Measurements from ENCODE around the gene MYO6.

The MYO6 gene

GRCh38 chr6:75931011-75931680 is 182.1 kb downstream of the MYO6 start:
- 84 to 87% methylated on average over 9 to 11 of the region's 11 CpGs for WGBS, 2 experiments (ENCODE audit: insufficient coverage in 2 of 2)
- Histone ChIP-seq H3K4me1 (ENCODE audit: control insufficient read depth, insufficient read depth, low read length, poor library complexity, severe bottlenecking) (peaks cover 4% of the 10 kb centered on the region), H3K9me3 (ENCODE audit: control insufficient read depth, low read length) (no peaks in the 10 kb centered on the region), H3K36me3 (ENCODE audit: control insufficient read depth, insufficient read depth, low read length) (no peaks in the 10 kb centered on the region), H3K4me3 (ENCODE audit: extremely low read depth, insufficient read depth, low read length, poor library complexity, severe bottlenecking) (no peak overlapping the region), H3K27ac (ENCODE audit: low read depth, low read length, severe bottlenecking) (no peak overlapping the region)

GRCh38 chr6:75932067-75932466 is 183.0 kb downstream of the MYO6 start:
- H3K4me1 ChIP-seq (ENCODE audit: control insufficient read depth, insufficient read depth, low read length, poor library complexity, severe bottlenecking): peaks cover 4% of the 10 kb centered on the region
- no peaks in the 10 kb centered on the region for H3K36me3 ChIP-seq (ENCODE audit: control insufficient read depth, insufficient read depth, low read length)
- WGBS, 2 experiments (ENCODE audit: insufficient coverage in 2 of 2): 31 to 41% methylated on average over 3 of the region's 5 CpGs

GRCh38 chr6:75933387-75933975 is 184.4 kb downstream of the MYO6 start:
- Histone ChIP-seq H3K36me3 (ENCODE audit: control insufficient read depth, insufficient read depth, low read length) (no peaks in the 10 kb centered on the region), H3K9me3 (ENCODE audit: control insufficient read depth, low read length) (no peaks in the 10 kb centered on the region), H3K27ac (ENCODE audit: low read depth, low read length, severe bottlenecking) (no peak overlapping the region), H3K4me1 (ENCODE audit: control insufficient read depth, insufficient read depth, low read length, poor library complexity, severe bottlenecking) (peaks cover 4% of the 10 kb centered on the region), H3K4me3 (ENCODE audit: extremely low read depth, insufficient read depth, low read length, poor library complexity, severe bottlenecking) (no peak overlapping the region)
- WGBS, 2 experiments (ENCODE audit: insufficient coverage in 2 of 2): 87 to 88% methylated on average over 4 of the region's 7 CpGs

More at GRCh38 chr6:75932067-75932466, 183.0 kb downstream of the MYO6 start:
- Histone ChIP-seq H3K4me3 (ENCODE audit: extremely low read depth, insufficient read depth, low read length, poor library complexity, severe bottlenecking) (no peak overlapping the region), H3K9me3 (ENCODE audit: control insufficient read depth, low read length) (no peaks in the 10 kb centered on the region), H3K27ac (ENCODE audit: low read depth, low read length, severe bottlenecking) (no peak overlapping the region)

GRCh38 chr6:75934643-75935472 is 185.8 kb downstream of the MYO6 start:
- no peak overlapping the region for H3K27ac ChIP-seq (ENCODE audit: low read depth, low read length, severe bottlenecking)
- H3K4me3 ChIP-seq (ENCODE audit: extremely low read depth, insufficient read depth, low read length, poor library complexity, severe bottlenecking): peak overlapping the region; percentile 35
- no peaks in the 10 kb centered on the region for H3K36me3 ChIP-seq (ENCODE audit: control insufficient read depth, insufficient read depth, low read length)
- H3K9me3 ChIP-seq (ENCODE audit: control insufficient read depth, low read length): no peaks in the 10 kb centered on the region
- WGBS, 2 experiments (ENCODE audit: insufficient coverage in 2 of 2): 13 to 15% methylated on average over 21 to 30 of the region's 32 CpGs
- H3K4me1 ChIP-seq (ENCODE audit: control insufficient read depth, insufficient read depth, low read length, poor library complexity, severe bottlenecking): peaks cover 4% of the 10 kb centered on the region

GRCh38 chr6:75935473-75935793 is 186.4 kb downstream of the MYO6 start:
- Histone ChIP-seq H3K4me1 (ENCODE audit: control insufficient read depth, insufficient read depth, low read length, poor library complexity, severe bottlenecking) (peaks cover 4% of the 10 kb centered on the region), H3K27ac (ENCODE audit: low read depth, low read length, severe bottlenecking) (no peak overlapping the region), H3K4me3 (ENCODE audit: extremely low read depth, insufficient read depth, low read length, poor library complexity, severe bottlenecking) (peak overlapping the region; percentile 35), H3K36me3 (ENCODE audit: control insufficient read depth, insufficient read depth, low read length) (no peaks in the 10 kb centered on the region), H3K9me3 (ENCODE audit: control insufficient read depth, low read length) (no peaks in the 10 kb centered on the region)
- no CpG with 5 or more reads among the region's 12 CpGs for WGBS, 2 experiments (ENCODE audit: insufficient coverage in 2 of 2)

- no peak overlapping the region for H3K4me3 ChIP-seq (ENCODE audit: extremely low read depth, insufficient read depth, low read length, poor library complexity, severe bottlenecking)
- H3K36me3 ChIP-seq (ENCODE audit: control insufficient read depth, insufficient read depth, low read length): no peaks in the 10 kb centered on the region
- H3K4me1 ChIP-seq (ENCODE audit: control insufficient read depth, insufficient read depth, low read length, poor library complexity, severe bottlenecking): no peaks in the 10 kb centered on the region
- WGBS, 2 experiments (ENCODE audit: insufficient coverage in 2 of 2): 96 to 100% methylated on average over 1 to 3 of the region's 3 CpGs
- H3K27ac ChIP-seq (ENCODE audit: low read depth, low read length, severe bottlenecking): no peak overlapping the region
- no peaks in the 10 kb centered on the region for H3K9me3 ChIP-seq (ENCODE audit: control insufficient read depth, low read length)
Observed at GRCh38 chr6:75936682-75937081, 187.6 kb downstream of the MYO6 start.

- no peak overlapping the region for H3K4me3 ChIP-seq (ENCODE audit: extremely low read depth, insufficient read depth, low read length, poor library complexity, severe bottlenecking)
- no peaks in the 10 kb centered on the region for H3K36me3 ChIP-seq (ENCODE audit: control insufficient read depth, insufficient read depth, low read length)
- no peak overlapping the region for H3K27ac ChIP-seq (ENCODE audit: low read depth, low read length, severe bottlenecking)
- WGBS, 2 experiments (ENCODE audit: insufficient coverage in 2 of 2): 63 to 75% methylated on average over 1 to 2 of the region's 2 CpGs
- H3K9me3 ChIP-seq (ENCODE audit: control insufficient read depth, low read length): no peaks in the 10 kb centered on the region
- no peaks in the 10 kb centered on the region for H3K4me1 ChIP-seq (ENCODE audit: control insufficient read depth, insufficient read depth, low read length, poor library complexity, severe bottlenecking)
Observed at GRCh38 chr6:75937846-75938245, 188.8 kb downstream of the MYO6 start.

- Histone ChIP-seq H3K9me3 (ENCODE audit: control insufficient read depth, low read length) (no peaks in the 10 kb centered on the region), H3K27ac (ENCODE audit: low read depth, low read length, severe bottlenecking) (no peak overlapping the region), H3K4me3 (ENCODE audit: extremely low read depth, insufficient read depth, low read length, poor library complexity, severe bottlenecking) (no peak overlapping the region), H3K36me3 (ENCODE audit: control insufficient read depth, insufficient read depth, low read length) (no peaks in the 10 kb centered on the region), H3K4me1 (ENCODE audit: control insufficient read depth, insufficient read depth, low read length, poor library complexity, severe bottlenecking) (no peaks in the 10 kb centered on the region)
- whole genome bisulfite sequencing, 2 experiments (ENCODE audit: insufficient coverage in 2 of 2): 57% methylated on average over 2 of the region's 4 CpGs; no CpG with 5 or more reads in 1 of the 2 experiments
Observed at GRCh38 chr6:75940564-75940963, 191.5 kb downstream of the MYO6 start.

- Histone ChIP-seq H3K36me3 (ENCODE audit: control insufficient read depth, insufficient read depth, low read length) (no peaks in the 10 kb centered on the region), H3K9me3 (ENCODE audit: control insufficient read depth, low read length) (no peaks in the 10 kb centered on the region), H3K27ac (ENCODE audit: low read depth, low read length, severe bottlenecking) (no peak overlapping the region), H3K4me3 (ENCODE audit: extremely low read depth, insufficient read depth, low read length, poor library complexity, severe bottlenecking) (no peak overlapping the region), H3K4me1 (ENCODE audit: control insufficient read depth, insufficient read depth, low read length, poor library complexity, severe bottlenecking) (no peaks in the 10 kb centered on the region)
- no CpG with 5 or more reads among the region's 1 CpG for WGBS, 2 experiments (ENCODE audit: insufficient coverage in 2 of 2)
Observed at GRCh38 chr6:75941509-75941908, 192.5 kb downstream of the MYO6 start.

GRCh38 chr6:75943381-75943780 is 194.3 kb downstream of the MYO6 start:
- Histone ChIP-seq H3K36me3 (ENCODE audit: control insufficient read depth, insufficient read depth, low read length) (no peaks in the 10 kb centered on the region), H3K9me3 (ENCODE audit: control insufficient read depth, low read length) (no peaks in the 10 kb centered on the region), H3K27ac (ENCODE audit: low read depth, low read length, severe bottlenecking) (no peak overlapping the region), H3K4me3 (ENCODE audit: extremely low read depth, insufficient read depth, low read length, poor library complexity, severe bottlenecking) (no peak overlapping the region), H3K4me1 (ENCODE audit: control insufficient read depth, insufficient read depth, low read length, poor library complexity, severe bottlenecking) (no peaks in the 10 kb centered on the region)
- WGBS, 2 experiments (ENCODE audit: insufficient coverage in 2 of 2): 73 to 94% methylated on average over 1 to 2 of the region's 2 CpGs

Measured in mesodermal cell (in vitro differentiated cells).